GM18909 (cell line): ENCODE data around the gene ERC2.

Source experiments
- ATAC-seq: cut with Tn5 transposase; IDR thresholded peaks from one replicate; pipeline ENCODE4 v1.9.1; 2021; ENCODE audit warnings: mild to moderate bottlenecking; ENCODE audit not compliant: unreplicated experiment, poor library complexity

Gene ERC2

DNA sequence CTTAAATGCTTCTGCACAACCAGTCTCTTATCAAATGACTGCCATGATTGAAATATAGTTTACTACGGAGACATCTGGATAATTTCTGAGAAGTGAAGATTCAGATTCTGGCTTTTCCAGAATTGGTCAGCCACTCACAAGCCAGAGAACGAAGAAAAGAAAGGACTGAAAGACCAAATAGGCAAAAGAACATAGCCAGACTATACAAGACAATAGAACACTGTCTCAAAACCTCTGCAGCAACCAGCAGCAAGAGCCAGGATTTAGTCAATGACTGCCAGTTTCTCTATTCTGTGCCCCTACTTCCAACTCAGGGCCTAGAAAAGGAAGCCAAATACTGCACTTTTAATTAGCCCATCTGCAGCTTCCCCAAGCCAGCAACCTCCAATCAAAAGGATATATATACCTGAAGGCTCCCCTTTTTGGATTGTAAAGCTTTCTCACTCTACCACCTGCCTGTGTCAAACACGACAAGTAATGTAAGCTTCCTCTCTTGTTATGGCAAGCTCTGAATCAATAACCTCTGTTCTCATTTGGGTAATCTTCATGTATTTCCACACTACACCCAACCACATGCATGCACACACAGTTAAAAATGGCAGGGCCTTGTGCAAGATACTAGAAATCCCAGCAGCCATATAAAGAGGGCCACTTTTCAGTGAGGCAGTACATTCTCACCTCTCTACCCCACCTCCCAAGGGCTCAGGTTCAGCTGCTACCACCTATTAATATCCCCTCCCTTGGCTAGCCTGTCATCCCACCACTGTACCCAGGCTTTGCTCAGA, 97.1 kb downstream of the ERC2 start:
- no peak for ATAC-seq

DNA sequence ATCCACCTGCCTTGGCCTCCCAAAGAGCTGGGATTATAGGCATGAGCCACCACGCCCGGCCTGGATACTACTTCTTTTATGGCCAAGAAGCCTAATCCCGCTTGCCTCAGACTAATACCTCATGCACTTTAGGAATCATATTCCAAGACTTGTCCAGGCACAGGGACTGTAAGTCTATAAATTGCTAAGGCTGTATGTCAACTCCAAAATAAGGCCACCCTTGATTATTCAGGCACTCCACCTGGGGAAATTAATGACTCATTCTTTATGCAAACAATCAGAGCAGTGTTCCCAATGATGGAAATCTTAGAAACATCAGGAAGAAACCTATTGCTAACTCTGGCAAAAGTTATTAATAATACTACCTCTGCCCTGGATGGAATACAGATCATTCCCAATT, 98.4 kb downstream of the ERC2 start:
- no peak for ATAC-seq

DNA sequence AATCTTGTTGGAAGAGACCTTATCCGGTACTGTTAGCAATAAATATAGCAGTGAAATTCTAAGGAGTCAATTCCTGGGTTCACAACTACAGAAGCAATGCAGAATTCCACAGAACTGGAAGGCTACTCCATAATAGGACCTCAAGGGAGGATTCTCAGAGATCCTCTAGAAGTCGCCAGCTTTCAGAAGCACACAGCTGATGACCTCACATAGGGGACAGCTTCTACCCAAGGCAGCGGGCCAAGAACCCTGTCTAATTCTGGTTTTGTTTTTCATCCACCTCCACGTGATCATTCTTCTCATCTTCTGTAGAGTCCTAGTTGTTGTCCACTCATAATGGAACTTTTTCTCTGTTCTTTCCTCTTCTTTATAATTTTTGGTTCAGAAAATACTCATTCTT, 99.4 kb downstream of the ERC2 start:
- ATAC-seq = no peak

DNA sequence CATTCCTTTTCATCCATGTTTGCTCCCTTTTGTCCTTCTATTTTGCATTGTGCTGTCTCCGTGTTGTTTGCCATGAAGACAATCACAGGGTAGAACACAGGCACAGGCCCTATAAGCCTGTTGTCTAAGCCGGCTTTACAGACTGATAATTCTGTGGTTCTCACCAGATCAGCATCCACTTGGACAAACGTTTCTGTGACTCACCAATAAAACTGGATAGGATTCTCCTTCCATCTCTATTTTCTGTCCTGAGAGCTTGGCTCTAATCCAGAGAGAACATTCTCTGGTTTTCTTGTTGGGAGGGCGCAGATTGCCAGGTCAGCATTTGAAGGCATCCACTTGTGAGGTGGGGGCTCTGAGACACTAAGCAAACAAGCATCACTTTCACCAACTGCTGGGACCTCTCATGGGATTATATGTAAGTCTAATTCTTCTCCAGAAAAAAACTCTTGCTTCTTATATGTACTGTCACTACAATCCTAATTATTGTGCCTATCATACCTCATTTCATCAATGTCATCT, 101.6 kb downstream of the ERC2 start:
- ATAC-seq = no peak

DNA sequence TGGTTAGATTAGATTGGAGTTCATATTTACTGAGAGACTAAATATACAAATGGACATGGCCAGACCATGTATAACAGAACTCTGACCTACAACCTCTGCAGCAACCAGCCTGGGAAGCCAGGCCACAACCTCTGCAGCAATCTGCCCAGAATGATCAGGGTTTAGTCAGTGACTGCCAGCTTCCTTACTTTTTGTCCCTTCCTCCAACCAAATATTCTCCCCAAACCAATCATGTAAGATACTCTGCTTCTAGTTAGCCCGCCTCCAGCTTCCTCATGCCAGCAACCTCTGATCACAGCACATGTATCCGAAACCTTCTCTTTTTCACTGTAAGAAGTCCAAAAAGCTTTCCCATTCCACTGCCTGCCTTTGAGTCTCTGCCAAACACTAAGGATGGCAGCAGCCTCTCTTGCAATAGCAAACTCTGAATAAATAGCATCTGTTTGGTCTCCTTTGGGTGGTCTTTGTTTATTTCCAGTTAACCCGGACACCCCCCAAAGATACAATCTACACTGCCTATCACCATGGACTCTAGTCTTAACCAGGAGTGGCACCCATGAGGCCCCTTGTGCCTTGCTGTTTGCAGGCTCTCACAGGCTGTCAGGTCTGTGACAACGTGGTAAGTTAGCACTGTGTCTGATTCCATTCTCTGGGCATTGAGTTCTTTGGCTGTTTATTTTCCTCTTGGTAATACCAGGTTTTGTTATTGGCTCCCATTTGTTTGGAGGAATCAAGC, 102.2 kb downstream of the ERC2 start:
- no peak for ATAC-seq

DNA sequence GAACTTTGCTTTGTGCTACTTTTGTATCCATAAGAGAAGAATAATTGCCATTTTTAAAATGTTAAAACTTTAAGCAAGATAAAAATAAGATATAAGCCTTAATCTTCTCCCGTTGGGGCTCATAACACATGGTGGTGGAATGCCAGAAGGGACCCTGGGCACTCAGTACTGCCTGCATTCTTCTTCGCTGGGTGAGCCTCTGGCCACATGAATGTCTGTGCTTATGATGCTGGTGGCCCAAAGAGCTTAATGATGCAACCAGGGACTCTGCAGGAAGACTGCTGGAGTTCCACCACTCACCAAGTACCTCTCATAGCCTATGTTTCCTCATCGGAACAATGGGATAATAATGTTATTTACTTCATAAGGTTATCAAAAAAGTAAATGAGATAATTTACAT, 103.6 kb downstream of the ERC2 start:
- no peak for ATAC-seq

DNA sequence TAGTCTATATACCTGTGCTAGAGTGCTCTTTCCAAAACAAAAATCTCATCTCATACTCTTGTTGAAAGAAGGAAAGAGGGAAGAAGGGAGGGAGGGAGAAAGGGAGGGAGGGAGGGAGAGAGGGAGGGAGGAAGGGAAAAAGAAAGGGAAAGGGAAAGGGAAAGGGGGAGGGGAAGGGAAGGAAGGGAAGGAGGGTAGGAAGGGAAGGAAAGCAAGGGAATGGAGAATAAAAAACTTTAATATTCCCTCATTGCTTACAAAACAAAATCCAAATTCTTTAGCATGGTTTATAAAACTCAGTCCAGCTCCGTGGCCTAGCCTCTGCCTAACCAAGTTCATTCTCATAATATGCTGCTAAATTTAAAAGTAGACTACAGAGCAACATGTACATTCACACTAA, 104.5 kb downstream of the ERC2 start:
- ATAC-seq = no peak

DNA sequence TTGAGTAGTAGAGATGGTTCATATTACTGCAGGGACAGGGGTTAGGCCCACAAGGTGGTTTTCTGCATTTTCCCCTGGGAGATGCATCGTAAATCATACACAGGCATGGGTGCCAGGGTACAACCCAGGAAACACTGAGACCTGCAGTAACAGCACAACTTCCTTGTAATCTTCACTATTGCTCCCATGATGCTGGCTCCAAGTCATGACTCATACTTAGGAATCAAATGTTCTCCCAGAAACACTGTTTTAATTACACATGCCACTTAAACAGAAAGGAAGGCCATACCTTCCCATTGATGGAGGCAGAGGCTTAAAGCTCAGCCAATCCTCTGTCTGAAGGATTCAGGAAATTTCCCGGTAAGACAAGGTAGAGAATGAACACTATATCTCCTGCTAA, 106.5 kb downstream of the ERC2 start:
- ATAC-seq = no peak

DNA sequence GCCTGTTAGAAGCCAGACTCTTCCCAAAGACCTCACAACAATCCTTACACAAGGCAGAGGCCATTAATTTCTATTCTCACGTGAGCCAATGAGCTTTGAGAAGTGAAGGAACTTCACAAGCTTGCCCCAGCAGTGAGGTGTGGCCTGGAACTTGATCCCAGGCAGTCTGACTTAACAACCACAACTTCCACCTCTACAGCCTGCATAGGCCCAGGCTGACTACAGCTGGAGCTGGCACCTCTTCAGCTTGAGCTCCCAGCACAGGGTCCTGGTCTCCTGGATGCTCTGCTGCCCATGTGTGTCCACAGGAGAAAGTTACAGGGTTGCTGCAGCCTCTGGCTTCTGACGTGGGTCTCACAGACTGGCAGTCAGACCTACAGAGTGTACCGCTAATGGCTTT, 111.0 kb downstream of the ERC2 start:
- ATAC-seq = no peak

DNA sequence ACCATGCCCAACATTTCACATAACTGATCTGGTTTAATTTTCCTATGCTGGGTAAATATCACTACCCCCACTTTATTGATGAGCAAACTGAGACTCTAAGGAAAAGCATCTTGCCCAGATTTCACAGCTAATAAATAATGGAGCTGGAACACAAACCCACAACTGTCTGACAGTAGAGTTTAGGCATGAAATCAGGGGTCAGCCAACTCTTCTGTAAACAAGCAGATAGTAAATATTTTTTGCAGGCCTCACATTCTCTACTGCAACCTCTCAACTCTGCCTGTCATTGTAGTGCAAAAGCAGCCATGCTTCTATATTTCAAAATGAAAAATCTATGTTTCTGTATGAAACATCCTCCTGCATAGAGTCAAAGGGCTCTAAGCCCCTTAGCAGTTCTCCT, 111.5 kb downstream of the ERC2 start:
- no peak for ATAC-seq

DNA sequence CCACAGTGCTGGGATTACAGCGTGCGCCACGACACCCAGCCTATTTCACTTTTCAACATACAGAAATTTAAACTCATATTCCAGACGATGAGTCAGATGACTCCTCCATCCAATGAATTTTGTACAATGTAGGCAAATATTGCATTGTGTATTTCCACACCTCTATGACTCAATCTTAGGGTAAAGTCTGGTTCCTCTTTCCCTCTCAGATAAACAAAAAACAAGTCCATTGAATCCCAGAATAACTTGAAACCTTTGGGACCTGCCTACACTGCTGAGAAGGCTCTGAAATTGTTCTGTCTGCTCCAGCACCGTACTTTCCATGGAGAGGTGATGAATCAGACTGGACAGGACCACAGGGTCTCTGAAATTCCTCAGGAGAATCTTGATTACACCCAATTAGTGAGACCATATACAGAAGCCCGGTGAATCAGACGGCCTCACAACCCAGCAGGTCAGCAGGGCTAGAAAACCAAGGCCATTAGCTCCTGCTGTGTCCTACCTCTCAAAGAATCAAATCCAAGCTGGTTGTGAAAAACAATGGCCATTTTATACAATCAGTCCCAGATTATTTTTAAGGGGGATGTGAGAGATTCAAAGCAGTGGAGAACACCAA, 112.6 kb downstream of the ERC2 start:
- ATAC-seq = no peak

DNA sequence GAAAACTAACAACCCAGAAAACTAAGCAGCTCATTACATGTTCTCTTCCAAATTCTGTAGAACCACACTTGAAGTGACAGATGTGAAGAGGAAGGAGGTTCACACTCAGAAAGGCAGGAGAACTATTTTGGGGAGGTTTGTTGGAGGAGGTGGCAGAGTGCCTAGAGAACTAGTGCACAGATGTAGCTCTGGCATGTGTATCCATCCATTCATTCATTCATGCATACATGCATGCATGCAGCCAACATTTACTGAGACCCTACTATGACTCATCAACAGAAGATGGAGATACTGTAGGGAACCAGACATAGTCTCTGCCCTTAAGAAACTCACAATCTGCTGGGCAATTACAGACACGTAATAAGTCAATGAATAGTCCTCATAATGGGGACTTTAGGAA, 116.7 kb downstream of the ERC2 start:
- no peak for ATAC-seq

DNA sequence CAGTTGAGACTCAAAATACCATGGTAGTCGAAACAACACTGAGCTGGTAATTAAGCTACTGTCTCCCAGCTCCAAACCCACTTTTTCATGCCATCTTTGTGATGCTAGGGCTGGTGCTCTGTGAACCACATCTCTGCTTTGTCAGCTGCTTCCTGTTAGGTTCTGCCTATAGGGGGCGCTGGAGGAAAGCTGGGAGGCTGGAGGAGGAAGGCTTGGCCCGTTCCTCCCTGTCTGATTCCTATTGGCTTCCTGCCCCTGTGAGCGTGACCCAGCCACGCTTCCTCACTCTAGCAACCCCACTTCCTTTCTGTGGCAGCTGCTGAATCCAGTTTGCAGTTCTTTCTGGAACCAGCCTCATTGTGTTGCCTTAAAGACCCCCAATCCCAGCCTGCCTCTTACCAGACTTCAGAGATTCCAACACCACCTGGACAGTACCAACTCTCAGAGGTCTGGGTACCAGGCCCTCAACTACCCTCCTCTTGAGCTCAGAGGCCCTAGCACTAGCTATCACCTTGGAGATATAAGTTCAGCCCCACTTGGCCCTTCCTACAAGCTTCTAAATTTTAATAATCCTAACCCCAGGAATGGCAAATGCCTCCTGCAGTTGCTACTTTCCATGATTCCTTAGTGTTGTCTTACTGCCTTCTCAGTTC, 120.9 kb downstream of the ERC2 start:
- ATAC-seq = no peak

DNA sequence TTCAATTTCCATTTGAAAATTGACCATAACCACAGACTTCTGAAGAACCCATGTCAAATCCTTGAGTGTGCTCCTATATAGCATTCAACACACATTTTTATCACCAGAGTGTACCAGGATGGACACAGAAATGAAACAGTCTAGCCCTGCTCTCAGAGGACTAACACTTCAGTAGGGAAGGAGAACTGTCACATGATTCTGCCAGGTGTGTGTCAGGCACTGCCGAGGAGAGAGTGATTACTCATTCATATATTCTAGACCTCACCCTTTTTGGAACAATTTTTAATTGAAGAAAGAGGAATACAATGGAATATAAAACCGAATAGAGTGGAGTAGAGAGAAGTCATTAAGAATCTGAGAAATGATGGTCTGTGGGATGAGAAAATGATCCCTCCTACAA, 125.8 kb downstream of the ERC2 start:
- no peak for ATAC-seq

DNA sequence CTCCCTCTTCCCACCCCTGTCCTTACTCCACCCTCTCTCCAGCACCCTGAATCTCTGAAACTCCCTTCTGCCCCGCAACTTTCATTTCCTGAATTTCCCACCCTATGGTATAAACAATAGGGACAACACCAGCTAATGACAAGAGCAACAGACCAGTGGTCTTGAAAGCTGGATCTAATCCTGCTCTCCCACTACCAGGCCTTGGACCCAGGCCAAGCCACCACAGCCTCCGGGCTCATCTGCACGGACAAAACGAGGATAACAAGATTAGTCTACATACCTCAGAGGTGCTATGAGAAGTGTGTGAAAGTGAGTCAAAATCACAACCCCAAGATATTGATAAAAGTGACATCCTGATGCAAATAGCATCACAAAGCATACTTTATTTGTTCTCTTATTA, 128.6 kb downstream of the ERC2 start:
- no peak for ATAC-seq

DNA sequence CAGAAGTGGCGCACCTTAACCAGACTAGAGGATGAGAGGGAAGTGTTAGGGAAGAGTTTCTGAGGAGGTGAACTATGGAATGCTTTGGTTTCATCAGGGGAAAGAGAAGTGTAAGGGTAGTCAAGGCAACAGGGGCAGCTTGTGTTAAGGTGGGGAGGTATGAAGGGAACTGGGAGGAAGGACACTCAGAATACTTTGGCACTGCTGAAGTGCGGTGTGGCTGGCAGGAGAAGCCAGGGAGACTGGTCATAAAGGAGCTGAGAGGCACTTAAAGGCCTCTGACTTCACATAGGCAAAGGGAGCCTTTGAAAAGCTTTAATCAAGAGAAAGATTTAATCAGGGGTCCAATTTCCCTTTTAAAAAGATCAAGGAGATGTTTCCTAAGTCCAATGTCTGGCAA, 129.0 kb downstream of the ERC2 start:
- ATAC-seq = no peak

DNA sequence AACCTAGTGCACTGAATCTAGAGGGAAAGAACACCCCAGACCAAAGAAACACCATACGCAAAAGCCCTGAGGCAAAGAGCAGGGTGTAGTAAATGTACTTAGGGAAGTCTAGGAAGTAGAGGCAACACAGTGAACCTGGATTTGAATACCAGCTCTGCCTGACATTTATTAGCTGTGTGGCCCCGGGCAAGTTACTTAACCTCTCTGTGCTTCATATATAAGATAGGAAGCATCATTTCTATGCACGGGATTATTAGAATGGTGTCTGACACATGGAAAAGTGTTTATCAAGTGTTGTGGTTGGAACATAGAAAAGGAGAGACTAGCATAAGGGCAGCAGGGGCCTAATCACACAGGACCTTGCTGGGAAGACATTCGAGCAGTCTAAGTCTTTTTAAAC, 132.2 kb downstream of the ERC2 start:
- no peak for ATAC-seq

DNA sequence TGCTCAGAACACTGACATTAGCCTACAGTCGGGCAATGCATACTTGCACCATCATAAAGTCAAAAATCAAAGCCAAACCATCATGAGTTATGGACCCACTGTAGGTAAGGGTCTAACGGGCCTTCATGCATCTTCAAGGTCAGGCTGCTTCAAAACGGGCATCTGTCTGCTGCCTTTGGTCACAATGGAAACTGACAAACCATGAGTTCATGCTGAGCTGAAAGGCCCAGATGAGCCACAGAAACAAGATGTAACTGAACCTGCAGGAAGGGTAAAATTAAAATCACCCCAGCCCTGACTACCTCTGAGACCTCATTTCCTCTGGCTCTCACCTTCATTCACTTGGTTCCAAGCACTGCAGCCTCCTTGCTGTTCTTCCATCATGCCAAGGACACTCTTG, 143.8 kb downstream of the ERC2 start:
- no peak for ATAC-seq

DNA sequence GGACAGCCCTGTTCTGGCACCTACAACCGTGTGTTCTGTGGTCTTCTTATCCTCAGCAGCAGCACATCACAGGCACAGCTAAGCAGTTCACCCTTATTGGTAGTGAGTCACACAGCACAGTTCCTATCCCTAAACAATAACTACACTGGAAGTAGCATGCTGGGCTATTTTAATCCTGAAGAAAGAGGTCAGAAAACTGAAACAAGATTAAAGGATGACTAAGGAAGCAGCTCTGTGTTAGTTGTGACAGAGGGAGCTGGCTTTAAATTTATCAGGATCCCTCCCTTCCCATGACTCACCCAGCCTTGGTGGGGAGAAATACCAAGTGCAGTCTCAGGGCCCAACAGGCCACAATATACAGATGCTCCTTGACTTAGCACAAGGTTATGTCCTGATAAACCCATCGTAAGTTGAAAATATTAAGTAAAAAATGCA, 144.3 kb downstream of the ERC2 start:
- no peak for ATAC-seq

DNA sequence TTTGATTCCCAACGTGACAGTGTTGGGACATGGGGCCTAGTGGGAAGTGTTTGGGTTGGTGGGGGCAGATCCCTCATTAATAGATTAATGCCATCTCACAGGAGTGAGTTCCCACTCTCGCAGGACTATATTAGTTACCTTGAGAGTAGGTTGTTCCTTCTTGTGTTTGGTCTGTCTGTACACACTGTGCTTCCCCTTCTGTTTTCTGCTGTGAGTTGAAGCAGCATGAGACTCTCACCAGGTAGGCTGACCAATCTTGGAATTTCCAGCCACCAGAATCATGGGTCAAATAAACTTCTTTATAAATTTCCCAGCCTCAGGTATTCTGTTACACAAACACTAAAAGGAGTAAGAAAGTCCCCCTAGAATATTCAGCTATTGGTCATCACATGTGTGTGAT, 145.4 kb downstream of the ERC2 start:
- ATAC-seq = no peak

DNA sequence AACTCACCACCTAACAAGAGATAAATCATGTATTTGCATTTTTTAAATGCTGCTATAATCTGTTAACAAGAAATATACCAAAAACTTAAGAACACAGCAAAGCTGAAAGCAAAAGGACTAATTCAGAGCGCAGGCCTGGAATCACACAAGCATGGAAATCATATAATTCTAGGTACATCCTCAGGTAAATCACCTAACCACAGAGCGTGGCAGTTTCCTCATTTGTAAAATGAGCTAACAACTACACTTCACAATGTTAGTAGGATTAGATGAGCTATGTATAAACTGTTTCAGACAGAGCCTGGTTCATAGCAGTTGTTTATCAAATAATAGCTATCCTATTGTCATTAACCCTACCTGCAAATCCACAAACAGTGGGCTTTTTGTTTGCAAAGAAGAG, 146.4 kb downstream of the ERC2 start:
- ATAC-seq = no peak
